ENCODE data around the gene NDUFB6. TPM values are rescaled to one million over a fixed set of nuclear protein-coding genes. Genes with fewer than 3 reads are reported as not detected.
"Not testable (repeated sequence)": the region's sequence is repeated elsewhere in the genome, so short reads cannot be mapped to it uniquely, and the experiment has no call there.

NDUFB6 gene
- total RNA-seq, 4 donors from 2014 or later, result 47.3 to 71.1 (median 55.9) TPM

GRCh38 chr9:32525709-32526030 lies 47.3 kb downstream of the NDUFB6 start:
- H3K27me3 ChIP-seq, result no peaks in the 10 kb centered on the region
- WGBS, 2 donors (ENCODE audit: low coverage in 1 of 2), result 0 to 4% methylated on average over 2 to 4 of the region's 4 CpGs
- peaks cover 0 to 40% (median 12%) of the 10 kb centered on the region in 3 donors for H3K4me1 ChIP-seq
- TF ChIP-seq POLR2AphosphoS5 (IDR thresholded peaks at IDR 0.05) (no peak), EP300 (IDR thresholded peaks at IDR 0.05) (no peak), POLR2A (IDR thresholded peaks at IDR 0.05) (no peak)
- TF ChIP-seq, protein P1, sequence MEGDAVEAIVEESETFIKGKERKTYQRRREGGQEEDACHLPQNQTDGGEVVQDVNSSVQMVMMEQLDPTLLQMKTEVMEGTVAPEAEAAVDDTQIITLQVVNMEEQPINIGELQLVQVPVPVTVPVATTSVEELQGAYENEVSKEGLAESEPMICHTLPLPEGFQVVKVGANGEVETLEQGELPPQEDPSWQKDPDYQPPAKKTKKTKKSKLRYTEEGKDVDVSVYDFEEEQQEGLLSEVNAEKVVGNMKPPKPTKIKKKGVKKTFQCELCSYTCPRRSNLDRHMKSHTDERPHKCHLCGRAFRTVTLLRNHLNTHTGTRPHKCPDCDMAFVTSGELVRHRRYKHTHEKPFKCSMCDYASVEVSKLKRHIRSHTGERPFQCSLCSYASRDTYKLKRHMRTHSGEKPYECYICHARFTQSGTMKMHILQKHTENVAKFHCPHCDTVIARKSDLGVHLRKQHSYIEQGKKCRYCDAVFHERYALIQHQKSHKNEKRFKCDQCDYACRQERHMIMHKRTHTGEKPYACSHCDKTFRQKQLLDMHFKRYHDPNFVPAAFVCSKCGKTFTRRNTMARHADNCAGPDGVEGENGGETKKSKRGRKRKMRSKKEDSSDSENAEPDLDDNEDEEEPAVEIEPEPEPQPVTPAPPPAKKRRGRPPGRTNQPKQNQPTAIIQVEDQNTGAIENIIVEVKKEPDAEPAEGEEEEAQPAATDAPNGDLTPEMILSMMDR (IDR thresholded peaks at IDR 0.05), result no peak
- H3K9me3 ChIP-seq, result no peaks in the 10 kb centered on the region
- peak overlapping the region; percentile 3 to 87 (median 85) for H3K27ac ChIP-seq
- no peak for ATAC-seq
- H3K4me3 ChIP-seq, result peak overlapping the region; percentile 60 to 86
- H3K36me3 ChIP-seq, result no peaks in the 10 kb centered on the region

- Histone ChIP-seq H3K4me3 (peak overlapping the region; percentile 60 to 86), H3K27me3 (no peaks in the 10 kb centered on the region), H3K27ac (peak overlapping the region in 3 of 4 donors; percentile 85 to 87 (median 85)), H3K4me1 (peaks cover 0 to 40% (median 12%) of the 10 kb centered on the region in 3 donors), H3K9me3 (no peaks in the 10 kb centered on the region), H3K36me3 (no peaks in the 10 kb centered on the region)
- TF ChIP-seq POLR2AphosphoS5 (IDR thresholded peaks at IDR 0.05), result no peak
- TF ChIP-seq, protein P1 (IDR thresholded peaks at IDR 0.05), result no peak
- no peak for TF ChIP-seq EP300 (IDR thresholded peaks at IDR 0.05)
- no peak for TF ChIP-seq POLR2A (IDR thresholded peaks at IDR 0.05)
- WGBS, 2 donors (ENCODE audit: low coverage in 1 of 2), result 16 to 23% methylated on average over 12 to 19 of the region's 22 CpGs
- peak; percentile 24 for ATAC-seq
Measured at GRCh38 chr9:32524892-32525708, 47.9 kb downstream of the NDUFB6 start.

GRCh38 chr9:32524558-32524891 lies 48.4 kb downstream of the NDUFB6 start:
- H3K9me3 ChIP-seq, ATAC-seq, H3K27me3 ChIP-seq, H3K36me3 ChIP-seq: not testable (repeated sequence)
- WGBS, 2 donors (ENCODE audit: low coverage in 1 of 2), result 84 to 100% methylated on average over 2 to 4 of the region's 11 CpGs
- Histone ChIP-seq H3K4me1 (peaks cover 0 to 40% (median 12%) of the 10 kb centered on the region in 3 donors), H3K4me3 (peak overlapping the region; percentile 60 to 86), H3K27ac (peak overlapping the region in 2 of 4 donors; percentile 85 to 87)

DNA sequence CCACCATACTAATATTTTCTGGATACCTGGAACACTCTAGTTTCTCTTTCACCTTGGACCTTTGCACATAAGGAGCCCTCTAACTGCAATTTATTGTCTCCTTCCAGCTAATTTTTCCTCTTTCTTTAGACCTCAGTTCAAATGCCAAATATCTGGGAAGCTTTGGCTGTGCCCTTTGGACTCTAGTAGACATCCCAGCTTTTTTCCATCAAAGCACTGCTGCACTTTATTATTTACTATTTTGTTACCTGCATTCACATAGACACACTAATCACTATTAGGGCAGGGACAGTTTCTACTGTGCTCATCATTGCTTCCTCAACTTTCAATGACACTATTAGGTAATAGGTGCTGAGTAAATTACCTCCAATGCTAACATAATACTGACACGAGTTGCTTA lies 49.0 kb downstream of the NDUFB6 start:
- WGBS, 2 donors (ENCODE audit: low coverage in 1 of 2), result 93% methylated on average over 1 of the region's 1 CpG; no CpG with 5 or more reads in 1 of the 2 donors
- no peak for ATAC-seq
- no peak overlapping the region for H3K27ac ChIP-seq
- H3K27me3 ChIP-seq, result no peaks in the 10 kb centered on the region
- no peaks in the 10 kb centered on the region for H3K9me3 ChIP-seq
- H3K4me3 ChIP-seq, result peak overlapping the region in 1 of 2 donors; percentile 60
- H3K4me1 ChIP-seq, result peaks cover 0 to 40% (median 12%) of the 10 kb centered on the region in 3 donors
- TF ChIP-seq EP300 (IDR thresholded peaks at IDR 0.05) (no peak), POLR2A (IDR thresholded peaks at IDR 0.05) (no peak), POLR2AphosphoS5 (IDR thresholded peaks at IDR 0.05) (no peak)
- TF ChIP-seq, protein P1 (IDR thresholded peaks at IDR 0.05), result no peak
- H3K36me3 ChIP-seq, result no peaks in the 10 kb centered on the region

GRCh38 chr9:32518276-32518675 lies 54.7 kb downstream of the NDUFB6 start:
- 43 to 95% methylated on average over 1 of the region's 1 CpG for WGBS, 2 donors (ENCODE audit: low coverage in 1 of 2)
- H3K36me3 ChIP-seq, result no peaks in the 10 kb centered on the region
- H3K27ac ChIP-seq, result no peak overlapping the region
- TF ChIP-seq EP300 (IDR thresholded peaks at IDR 0.05) (no peak), POLR2A (IDR thresholded peaks at IDR 0.05) (no peak), POLR2AphosphoS5 (IDR thresholded peaks at IDR 0.05) (no peak)
- TF ChIP-seq, protein P1 (IDR thresholded peaks at IDR 0.05), result no peak
- no peaks in the 10 kb centered on the region for H3K27me3 ChIP-seq
- H3K4me1 ChIP-seq, result peaks cover 0 to 6% (median 0%) of the 10 kb centered on the region in 3 donors
- H3K9me3 ChIP-seq, result no peaks in the 10 kb centered on the region
- no peak overlapping the region for H3K4me3 ChIP-seq
- no peak for ATAC-seq

Measured in gastroesophageal sphincter (tissue), 4 donors.